Vagina (tissue), 2 donors: ENCODE data around the gene KLHDC4. TPM values are rescaled to one million over a fixed set of nuclear protein-coding genes. Genes with fewer than 3 reads are reported as not detected.

Source experiments
- DNase-seq, 2 donors: peaks; one replicate each; pipeline ENCODE4 v3.0.0-alpha.2; 2017; ENCODE audit errors: extremely low spot score in 2 of 2
- H3K27ac ChIP-seq: fragments of 200-600 bp; sonication (generic); one replicate; pipeline ENCODE4 v1.5.1; 2019
- H3K27me3 ChIP-seq: fragments of 200-600 bp; sonication (generic); one replicate; pipeline ENCODE4 v1.5.1; 2019
- H3K36me3 ChIP-seq, 2 donors: fragments of 200-600 bp; sonication (generic); one replicate each; pipeline ENCODE4 v1.5.1; 2017 to 2019
- H3K4me1 ChIP-seq: fragments of 200-600 bp; sonication (generic); one replicate; pipeline ENCODE4 v1.5.1; 2019
- H3K4me3 ChIP-seq, 2 donors: fragments of 200-600 bp; sonication (generic); 1 replicate in 1 of 2; 2 replicates in 1 of 2; pipeline ENCODE4 v1.5.1; 2016 to 2019
- H3K9me3 ChIP-seq: fragments of 200-600 bp; sonication (generic); one replicate; pipeline ENCODE4 v1.5.1; 2019
- CTCF ChIP-seq, 3 experiments: fragments of 450-650 bp in 2 of 3; fragments of 200-600 bp in 1 of 3; sonication (generic) in 1 of 3; IDR thresholded peaks; one replicate each; pipeline ENCODE4 v1.5.1; 2017 to 2019; ENCODE audit warnings: antibody characterized with exemption in 3 of 3, mild to moderate bottlenecking in 2 of 3, moderate library complexity in 2 of 3
- POLR2A ChIP-seq, 2 donors: fragments of 450-650 bp; IDR thresholded peaks; one replicate each; pipeline ENCODE4 v1.6.1; 2017; ENCODE audit warnings: antibody characterized with exemption in 2 of 2, mild to moderate bottlenecking in 2 of 2, moderate library complexity in 2 of 2
- POLR2AphosphoS5 ChIP-seq, 2 donors: sonication (generic); formaldehyde crosslinking; IDR thresholded peaks; one replicate each; pipeline ENCODE4 v1.9.0; 2017; ENCODE audit warnings: antibody characterized with exemption in 2 of 2, mild to moderate bottlenecking in 2 of 2, low read depth in 1 of 2; ENCODE audit not compliant: insufficient read depth in 1 of 2
- intact Hi-C: fragments of 100-400 bp; cut with DNase I; formaldehyde crosslinking; loops from one replicate; pipeline ENCODE4 v1.15.1; 2023
- total RNA-seq: library from RNA; depleted of rRNA; stranded (reverse); fragments of >200 nt; gene quantifications from one replicate; pipeline ENCODE4 v1.2.3, GENCODE V29; 2016

Gene KLHDC4
- total RNA-seq, 1 donor from 2014 or later, result 62.9 TPM

DNA sequence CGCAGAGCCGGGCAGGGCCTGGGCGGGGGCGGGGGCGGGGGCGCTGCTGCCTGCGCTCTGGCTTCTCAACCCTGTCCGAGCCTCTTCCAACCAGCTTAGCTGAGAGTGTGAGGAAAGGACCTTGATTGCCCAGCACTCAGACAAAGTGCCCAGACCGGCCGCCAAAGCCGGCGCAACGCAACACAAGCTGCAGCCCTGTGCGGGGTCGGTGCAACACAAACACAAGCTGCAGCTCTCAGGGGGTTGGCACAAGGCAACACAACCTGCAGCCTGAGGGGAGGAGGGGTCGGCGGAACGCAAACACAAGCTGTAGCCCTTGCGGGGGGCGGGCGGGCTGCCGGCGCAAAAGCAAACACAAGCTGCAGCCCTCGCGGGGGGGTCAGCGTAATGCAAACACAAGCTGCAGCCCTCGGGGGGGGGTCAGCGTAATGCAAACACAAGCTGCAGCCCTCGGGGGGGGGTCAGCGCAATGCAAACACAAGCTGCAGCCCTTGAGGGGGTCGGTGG, 60.0 kb downstream of the KLHDC4 start:
- Histone ChIP-seq H3K27me3 (no peaks in the 10 kb centered on the region), H3K4me3 (no peak overlapping the region), H3K4me1 (no peaks in the 10 kb centered on the region), H3K9me3 (no peaks in the 10 kb centered on the region), H3K36me3 (peaks cover 0 to 31% of the 10 kb centered on the region in 2 donors), H3K27ac (no peak overlapping the region)
- no peak for DNase-seq
- TF ChIP-seq POLR2AphosphoS5 (IDR thresholded peaks at IDR 0.05; ENCODE audit: insufficient read depth in 1 of 2, low read depth in 1 of 2), result no peak
- intact Hi-C loops, result no loop called here

- Histone ChIP-seq H3K4me3 (no peak overlapping the region), H3K36me3 (peaks cover 0 to 31% of the 10 kb centered on the region in 2 donors), H3K27me3 (no peaks in the 10 kb centered on the region), H3K9me3 (no peaks in the 10 kb centered on the region), H3K4me1 (no peaks in the 10 kb centered on the region), H3K27ac (no peak overlapping the region)
- DNase-seq, result no peak
- intact Hi-C loops, result no loop called here
- no peak for TF ChIP-seq POLR2A (IDR thresholded peaks at IDR 0.05)
- TF ChIP-seq POLR2AphosphoS5 (IDR thresholded peaks at IDR 0.05; ENCODE audit: insufficient read depth in 1 of 2, low read depth in 1 of 2), result no peak
- no peak for TF ChIP-seq CTCF (IDR thresholded peaks at IDR 0.05)
These were observed 60.9 kb downstream of the KLHDC4 start for GRCh38 chr16:87704754-87705353.

- TF ChIP-seq CTCF (IDR thresholded peaks at IDR 0.05) (no peak), POLR2A (IDR thresholded peaks at IDR 0.05) (no peak), POLR2AphosphoS5 (IDR thresholded peaks at IDR 0.05; ENCODE audit: insufficient read depth in 1 of 2, low read depth in 1 of 2) (no peak)
- H3K27ac ChIP-seq, result no peak overlapping the region
- H3K9me3 ChIP-seq, result no peaks in the 10 kb centered on the region
- no peak for DNase-seq
- H3K4me1 ChIP-seq, result no peaks in the 10 kb centered on the region
- H3K4me3 ChIP-seq, result no peak overlapping the region
- peaks cover 0 to 25% of the 10 kb centered on the region in 2 donors for H3K36me3 ChIP-seq
- no peaks in the 10 kb centered on the region for H3K27me3 ChIP-seq
- intact Hi-C loops, result no loop called here
These were observed 61.9 kb downstream of the KLHDC4 start for GRCh38 chr16:87703835-87704375.

DNA sequence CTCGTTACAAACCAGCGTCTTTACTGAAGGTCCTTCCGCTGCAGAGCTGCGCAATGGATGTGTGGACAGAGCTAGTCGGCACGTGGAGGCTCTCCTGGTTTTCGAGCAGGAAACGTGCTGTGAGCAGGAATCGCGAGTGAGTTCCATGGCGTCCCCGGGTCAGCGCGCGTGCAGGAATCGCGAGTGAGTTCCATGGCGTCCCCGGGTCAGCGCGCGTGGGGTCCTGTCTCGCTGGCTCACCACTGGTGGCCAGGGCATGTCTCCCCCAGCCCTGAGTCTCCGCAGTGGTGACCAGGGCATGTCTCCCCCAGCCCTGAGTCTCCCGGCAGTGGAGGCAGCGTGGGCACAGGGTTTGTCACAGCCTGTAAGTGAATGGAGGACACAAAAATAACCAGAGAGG, 62.7 kb downstream of the KLHDC4 start:
- intact Hi-C loops, result no loop called here
- no peak overlapping the region for H3K4me3 ChIP-seq
- no peak overlapping the region for H3K27ac ChIP-seq
- TF ChIP-seq POLR2AphosphoS5 (IDR thresholded peaks at IDR 0.05; ENCODE audit: insufficient read depth in 1 of 2, low read depth in 1 of 2) (no peak), CTCF (IDR thresholded peaks at IDR 0.05) (no peak), POLR2A (IDR thresholded peaks at IDR 0.05) (no peak)
- peaks cover 0 to 17% of the 10 kb centered on the region in 2 donors for H3K36me3 ChIP-seq
- no peak for DNase-seq
- no peaks in the 10 kb centered on the region for H3K9me3 ChIP-seq
- H3K4me1 ChIP-seq, result no peaks in the 10 kb centered on the region
- H3K27me3 ChIP-seq, result no peaks in the 10 kb centered on the region

GRCh38 chr16:87702325-87702811, 63.4 kb downstream of the KLHDC4 start:
- peaks cover 0 to 12% of the 10 kb centered on the region in 2 donors for H3K36me3 ChIP-seq
- no peak for DNase-seq

More at GRCh38 chr16:87702325-87702811, 63.4 kb downstream of the KLHDC4 start:
- Histone ChIP-seq H3K27ac (no peak overlapping the region), H3K9me3 (no peaks in the 10 kb centered on the region), H3K27me3 (no peaks in the 10 kb centered on the region), H3K4me3 (no peak overlapping the region), H3K4me1 (no peaks in the 10 kb centered on the region)
- intact Hi-C loops, result no loop called here
- no peak for TF ChIP-seq POLR2A (IDR thresholded peaks at IDR 0.05)
- TF ChIP-seq POLR2AphosphoS5 (IDR thresholded peaks at IDR 0.05; ENCODE audit: insufficient read depth in 1 of 2, low read depth in 1 of 2), result no peak
- no peak for TF ChIP-seq CTCF (IDR thresholded peaks at IDR 0.05)
